WTC11 (cell line): ENCODE data around the gene CYP2A7.
"Not testable (repeated sequence)": the region's sequence is repeated elsewhere in the genome, so short reads cannot be mapped to it uniquely, and the experiment has no call there.

Source experiments
- CTCF ChIP-seq: fragments of 200-600 bp; IDR thresholded peaks from 2 replicates; pipeline ENCODE4 v1.8.0; 2022; ENCODE audit warnings: antibody characterized with exemption
- OVOL2 ChIP-seq: fragments of 250-450 bp; sonication (Bioruptor Pico); IDR thresholded peaks from 2 replicates; pipeline ENCODE4 v1.9.0; 2021; ENCODE audit warnings: mild to moderate bottlenecking, borderline replicate concordance

DNA sequence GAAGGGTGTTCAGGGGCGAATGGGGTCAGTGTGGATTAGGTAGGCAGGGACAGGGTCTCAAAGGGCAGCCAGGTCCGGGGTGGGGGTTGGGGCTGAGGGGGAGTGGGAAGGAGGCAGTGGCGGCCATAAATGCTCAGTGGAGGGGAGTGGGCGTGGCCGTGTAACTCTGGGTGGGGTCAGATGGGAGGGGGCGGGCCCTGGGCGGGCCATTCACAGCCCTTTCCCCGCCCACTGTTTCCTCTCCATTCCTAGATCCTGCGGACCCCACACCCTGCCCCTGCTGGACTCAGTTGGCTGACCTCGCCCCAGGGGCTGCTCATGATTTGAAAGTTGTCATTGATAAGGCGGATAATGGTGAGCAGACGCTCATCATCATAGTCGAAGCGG, 55.7 kb downstream of the CYP2A7 start:
- TF ChIP-seq CTCF; OVOL2 (CRISPR knock-in tag): not testable (repeated sequence)
